Stimulated activated CD8-positive, alpha-beta memory T cell treated with anti-CD3 and anti-CD28 coated beads, Interleukin-2, amount 100 ng/mL, for 1 hour (primary cell): ENCODE data around the gene GRB10.

Experiments used
- DNase-seq, 2 donors: peaks; one replicate each; pipeline ENCODE4 v3.0.0-alpha.2; 2020; ENCODE audit warnings: low read depth in 2 of 2

Gene GRB10

GRCh38 chr7:50655020-50655419 lies 127.7 kb downstream of the GRB10 start:
- no peak for DNase-seq

- DNase-seq = no peak
Measured at GRCh38 chr7:50653981-50654425, 128.7 kb downstream of the GRB10 start.

- no peak for DNase-seq
Measured at GRCh38 chr7:50653126-50653864, 129.4 kb downstream of the GRB10 start.

DNA sequence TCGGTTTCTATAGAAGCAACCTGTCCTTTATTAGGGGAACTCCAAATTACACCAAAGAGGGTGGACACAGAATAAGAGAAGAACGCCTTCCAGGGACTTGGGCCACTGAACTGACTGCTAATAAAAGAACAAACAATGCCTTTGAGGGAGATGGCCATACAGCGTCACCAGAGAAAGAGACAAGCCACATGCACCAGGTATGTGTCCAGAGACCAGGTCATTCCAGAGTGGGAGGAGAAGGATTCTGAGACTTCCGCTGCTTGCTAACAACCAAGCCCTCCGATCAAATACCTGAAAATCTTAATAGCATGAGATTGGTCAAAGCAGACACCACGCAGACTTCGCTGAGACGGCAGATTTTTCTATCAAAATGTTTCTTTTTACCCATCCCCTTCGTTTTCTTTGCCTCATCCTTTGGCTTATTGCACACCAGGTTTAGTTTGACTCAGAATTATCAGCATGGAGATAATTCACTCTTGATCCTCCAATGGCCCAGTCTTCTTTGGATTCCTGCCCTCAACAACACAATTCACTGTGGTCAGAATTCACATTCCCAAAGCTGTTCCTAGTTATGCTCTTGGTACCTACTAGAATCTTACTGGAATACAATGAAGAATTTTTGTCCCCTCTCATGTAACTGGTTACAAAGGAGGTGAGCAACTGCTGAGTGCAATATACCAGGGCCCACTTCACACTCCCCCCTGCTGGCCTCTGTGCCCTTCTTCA lies 130.1 kb downstream of the GRB10 start:
- DNase-seq = no peak

DNA sequence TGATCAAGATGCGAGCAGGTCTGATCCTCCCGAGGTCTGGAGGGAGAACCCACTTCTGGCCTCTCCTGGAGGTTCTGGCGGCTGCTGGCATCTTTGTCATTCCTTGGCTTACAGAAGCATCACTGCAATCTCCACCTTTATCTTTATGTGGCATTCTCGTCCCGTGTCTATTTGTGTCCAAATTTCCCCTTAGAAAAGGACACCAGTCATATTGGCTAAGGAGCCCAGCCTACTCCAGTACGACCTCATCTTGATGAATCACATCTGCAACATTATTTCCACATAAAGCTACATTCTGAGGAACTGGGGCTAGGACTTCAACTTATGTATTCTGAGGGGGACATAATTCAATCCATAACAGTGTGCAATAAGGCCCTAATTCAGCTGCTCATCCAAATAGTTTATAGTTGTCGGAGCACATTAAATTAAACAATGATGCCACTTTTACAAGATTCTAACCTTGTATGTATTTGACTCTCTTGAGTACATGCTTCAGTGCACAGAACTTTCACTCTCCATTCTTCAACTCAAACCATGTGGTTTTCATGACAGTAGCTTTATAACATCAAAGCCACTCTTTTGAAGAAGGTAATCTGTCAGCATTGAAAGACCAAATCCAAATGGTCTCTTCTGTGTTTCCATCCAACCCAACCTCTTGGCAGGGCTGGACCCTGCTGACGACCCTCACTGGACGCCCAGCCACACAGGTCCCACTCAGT lies 131.3 kb downstream of the GRB10 start:
- DNase-seq = no peak

- DNase-seq = no peak
Measured at GRCh38 chr7:50650057-50650664, 132.5 kb downstream of the GRB10 start.

- DNase-seq = no peak
Measured at GRCh38 chr7:50649259-50649885, 133.3 kb downstream of the GRB10 start.

- DNase-seq = no peak
Measured at GRCh38 chr7:50648570-50649169, 134.0 kb downstream of the GRB10 start.

DNA sequence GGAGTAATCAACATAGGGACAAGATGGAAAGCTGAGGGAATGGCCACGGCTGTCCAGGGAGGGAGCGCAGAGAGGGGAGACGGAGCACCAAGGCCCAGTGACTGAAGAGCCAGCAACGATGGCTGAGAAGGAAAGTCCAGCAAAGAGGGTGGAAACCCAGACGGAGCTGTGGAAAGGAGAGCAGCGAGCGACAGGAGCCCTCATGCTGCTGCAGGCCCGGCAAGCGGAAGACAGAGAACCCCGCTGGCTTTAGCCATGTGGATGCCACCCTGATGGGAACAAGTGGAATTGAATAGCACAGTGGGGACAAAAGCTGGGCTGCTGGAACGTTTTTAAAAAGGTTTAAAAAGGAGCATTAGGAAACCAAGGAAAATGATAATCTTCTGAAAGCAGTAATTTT lies 134.6 kb downstream of the GRB10 start:
- no peak for DNase-seq

DNA sequence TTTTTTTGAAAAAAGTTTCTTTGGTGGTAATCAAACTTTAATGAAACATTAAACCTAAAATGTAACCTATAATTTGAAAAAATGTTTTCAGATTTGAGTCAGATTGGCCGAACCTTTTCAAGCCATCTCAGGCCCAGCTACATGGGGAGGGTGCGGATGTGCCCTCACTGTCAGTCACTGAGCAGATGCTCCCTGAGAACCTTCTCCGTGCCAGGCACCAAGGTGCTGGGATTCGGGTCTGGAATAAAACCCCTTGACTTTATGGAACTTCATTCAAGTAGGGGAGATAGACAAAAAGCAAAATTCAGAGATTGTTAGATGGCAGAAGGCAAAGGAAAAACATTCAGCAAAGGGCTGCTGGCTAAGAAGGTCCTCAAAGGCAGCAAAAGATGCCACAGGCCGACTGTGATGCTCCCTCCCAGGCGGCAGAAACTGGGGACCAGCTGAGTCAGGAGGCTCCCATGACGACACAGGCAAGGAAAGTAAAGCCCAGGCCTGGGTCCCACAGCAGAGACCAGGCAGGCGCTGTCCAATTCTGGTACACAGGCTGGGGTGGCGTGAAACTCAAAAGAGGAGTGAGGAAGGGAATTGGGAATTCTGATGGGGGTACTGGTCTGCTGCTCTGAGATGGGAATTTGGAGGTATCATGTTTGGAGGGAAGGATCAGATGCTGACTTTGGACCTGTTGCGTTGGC lies 135.3 kb downstream of the GRB10 start:
- no peak for DNase-seq

GRCh38 chr7:50646069-50646468 lies 136.6 kb downstream of the GRB10 start:
- DNase-seq = no peak

- DNase-seq = no peak
Measured at GRCh38 chr7:50645186-50645585, 137.5 kb downstream of the GRB10 start.

GRCh38 chr7:50644586-50644985 lies 138.1 kb downstream of the GRB10 start:
- no peak for DNase-seq

DNA sequence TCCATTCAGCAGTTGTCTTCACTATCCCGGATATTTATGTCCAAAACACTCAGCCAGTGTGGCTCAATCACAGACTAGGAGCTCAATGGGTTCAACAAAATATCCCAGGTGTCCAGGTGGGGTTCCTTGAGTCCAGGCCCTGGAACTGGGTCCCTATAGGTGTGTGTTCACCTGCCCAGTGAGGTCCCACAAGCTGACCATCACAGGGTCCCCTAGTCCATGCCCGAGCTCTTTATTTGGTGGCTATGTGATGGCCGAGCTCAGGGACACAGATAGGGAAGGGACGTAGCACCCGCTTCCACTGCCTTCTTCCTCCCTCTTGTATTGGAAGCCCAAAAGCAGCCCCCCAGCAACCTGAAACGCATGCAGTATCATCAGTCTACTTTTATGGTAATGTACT lies 138.6 kb downstream of the GRB10 start:
- no peak for DNase-seq

DNA sequence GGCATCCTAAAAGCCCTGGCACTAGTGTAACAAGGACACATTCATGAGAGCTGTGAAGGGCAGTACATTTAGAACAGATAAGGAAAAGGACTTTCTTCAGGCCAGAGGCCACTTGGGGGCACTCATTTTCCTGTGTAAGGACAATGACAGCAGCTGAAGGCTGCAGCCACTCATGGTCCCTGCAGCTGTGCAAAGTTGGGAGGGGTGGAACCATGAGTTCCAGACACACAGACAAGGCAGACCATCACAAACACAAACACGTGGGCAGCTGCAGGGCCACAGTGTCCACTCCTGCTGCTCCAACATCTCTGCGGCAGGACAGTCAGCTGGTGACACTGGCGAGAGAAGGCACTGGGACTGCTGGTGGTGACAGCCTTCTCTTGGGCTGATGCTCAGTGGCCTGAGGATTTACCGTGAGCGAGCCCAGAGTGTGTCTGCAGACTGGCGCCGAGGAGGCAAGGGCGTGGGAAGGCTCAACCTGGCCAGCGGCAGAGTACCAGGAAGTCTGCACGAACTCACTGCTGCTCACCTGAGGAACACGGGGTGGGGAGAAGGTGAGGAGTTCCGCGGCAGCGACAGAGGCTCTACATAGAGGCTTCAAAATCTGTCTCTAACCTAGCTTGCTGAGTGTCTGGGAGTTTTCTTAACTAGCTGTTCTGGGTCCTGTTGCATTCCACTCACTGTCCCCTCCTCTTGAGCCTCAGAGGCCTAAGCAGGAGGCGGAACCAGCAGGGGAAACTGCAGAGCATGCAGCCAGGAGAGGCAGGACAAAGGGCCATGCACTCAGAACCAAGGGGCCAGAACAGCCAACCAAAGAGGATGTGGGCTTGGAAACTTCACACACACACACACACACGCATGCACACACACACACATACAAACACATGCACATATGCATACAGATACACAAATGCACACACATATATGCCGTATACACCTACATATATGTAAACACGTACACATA lies 141.0 kb downstream of the GRB10 start:
- no peak for DNase-seq

DNA sequence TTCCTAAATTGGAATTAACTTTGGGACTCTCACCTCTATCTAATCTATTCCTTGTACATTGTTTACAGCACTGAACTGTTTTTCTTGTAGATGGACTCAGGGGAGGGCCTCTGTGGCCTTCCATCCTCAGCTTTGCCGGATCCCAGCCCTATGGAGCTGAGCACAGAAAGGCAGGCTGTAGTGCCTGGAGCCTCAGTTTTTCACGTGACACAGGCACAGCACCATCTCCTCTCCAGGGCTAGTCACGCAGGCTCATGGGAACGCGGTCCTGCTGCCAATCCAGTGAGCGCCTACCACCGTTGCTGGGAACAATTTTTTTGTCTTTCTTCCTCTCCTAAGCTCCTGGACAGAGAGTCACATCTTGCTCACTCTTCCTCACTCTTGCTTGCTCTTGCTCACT lies 141.9 kb downstream of the GRB10 start:
- no peak for DNase-seq

DNA sequence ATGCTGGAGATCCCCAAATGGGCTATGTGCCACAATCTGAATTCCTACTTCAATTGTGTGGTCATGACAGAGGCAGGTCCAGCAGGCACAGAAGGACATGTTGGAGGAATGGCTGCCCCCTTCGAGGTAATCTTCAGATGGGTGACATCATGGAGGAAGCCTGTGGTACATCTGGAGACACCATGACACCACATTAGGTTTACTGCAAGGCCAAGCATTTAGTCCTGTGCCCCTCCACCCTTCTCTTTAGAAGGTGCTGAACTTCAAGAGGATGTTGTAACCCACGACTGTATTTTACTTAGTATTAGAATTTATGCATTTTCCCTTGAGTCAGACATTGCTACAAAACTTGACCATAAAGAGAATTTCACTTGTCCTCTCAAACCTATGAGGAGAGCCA lies 142.4 kb downstream of the GRB10 start:
- DNase-seq = no peak

GRCh38 chr7:50637725-50638643 lies 144.7 kb downstream of the GRB10 start:
- DNase-seq = no peak

GRCh38 chr7:50634378-50634777 lies 148.3 kb downstream of the GRB10 start:
- no peak for DNase-seq
